Activated CD4-positive, CD25-positive, alpha-beta regulatory T cell treated with anti-CD3 and anti-CD28 coated beads, Interleukin-2, amount 50 U/mL, for 24 hours (primary cell): Measurements from ENCODE around the gene TLK2.
A peak's percentile ranks its signal among the peaks of the same experiment; 100 is the strongest.
"Not testable (repeated sequence)": the region's sequence is repeated elsewhere in the genome, so short reads cannot be mapped to it uniquely, and the experiment has no call there.

ENCODE experiments used
- ATAC-seq, 2 donors: fragments of 150-1000 bp; cut with Tn5 transposase; one replicate each; pipeline ENCODE4 v1.10.0; 2021; ENCODE audit warnings: mild to moderate bottlenecking in 1 of 2, moderate library complexity in 1 of 2

The TLK2 gene

GRCh38 chr17:62490990-62491389 lies 12.4 kb downstream of the TLK2 start:
- ATAC-seq = not testable (repeated sequence)

- peak in 1 of 2 donors; percentile 45 for ATAC-seq
These were observed 14.5 kb downstream of the TLK2 start for GRCh38 chr17:62493049-62493655.

- not testable (repeated sequence) for ATAC-seq
These were observed 15.4 kb downstream of the TLK2 start for GRCh38 chr17:62494073-62494472.

- ATAC-seq = not testable (repeated sequence)
These were observed 17.7 kb downstream of the TLK2 start for GRCh38 chr17:62496344-62496743.

- not testable (repeated sequence) for ATAC-seq
These were observed 20.2 kb downstream of the TLK2 start for GRCh38 chr17:62498796-62499195.

GRCh38 chr17:62500463-62500862 lies 21.8 kb downstream of the TLK2 start:
- ATAC-seq = not testable (repeated sequence)

- not testable (repeated sequence) for ATAC-seq
These were observed 26.2 kb downstream of the TLK2 start for GRCh38 chr17:62504857-62505256.

- not testable (repeated sequence) for ATAC-seq
These were observed 28.7 kb downstream of the TLK2 start for GRCh38 chr17:62507191-62507836.

GRCh38 chr17:62510247-62510819 lies 31.7 kb downstream of the TLK2 start:
- peak; percentile 68 to 73 for ATAC-seq

- ATAC-seq = peak in 1 of 2 donors; percentile 48
These were observed 32.4 kb downstream of the TLK2 start for GRCh38 chr17:62511014-62511413.

- ATAC-seq = not testable (repeated sequence)
These were observed 37.8 kb downstream of the TLK2 start for GRCh38 chr17:62516376-62516775.

- ATAC-seq = not testable (repeated sequence)
These were observed 42.7 kb downstream of the TLK2 start for GRCh38 chr17:62521295-62521694.

GRCh38 chr17:62524077-62524476 lies 45.5 kb downstream of the TLK2 start:
- not testable (repeated sequence) for ATAC-seq

GRCh38 chr17:62525317-62525716 lies 46.7 kb downstream of the TLK2 start:
- ATAC-seq = not testable (repeated sequence)

- ATAC-seq = not testable (repeated sequence)
These were observed 52.3 kb downstream of the TLK2 start for GRCh38 chr17:62530936-62531335.

- not testable (repeated sequence) for ATAC-seq
These were observed 57.9 kb downstream of the TLK2 start for GRCh38 chr17:62536557-62536956.

- not testable (repeated sequence) for ATAC-seq
These were observed 62.4 kb downstream of the TLK2 start for GRCh38 chr17:62541073-62541472.

- not testable (repeated sequence) for ATAC-seq
These were observed 64.7 kb downstream of the TLK2 start for GRCh38 chr17:62543278-62543775.

- not testable (repeated sequence) for ATAC-seq
These were observed 67.4 kb downstream of the TLK2 start for GRCh38 chr17:62546066-62546465.

- ATAC-seq = peak; percentile 84 to 94
These were observed 74.4 kb downstream of the TLK2 start for GRCh38 chr17:62552851-62553659.

GRCh38 chr17:62557532-62557931 lies 78.9 kb downstream of the TLK2 start:
- ATAC-seq = not testable (repeated sequence)

- not testable (repeated sequence) for ATAC-seq
These were observed 80.3 kb downstream of the TLK2 start for GRCh38 chr17:62558941-62559340.

- not testable (repeated sequence) for ATAC-seq
These were observed 82.3 kb downstream of the TLK2 start for GRCh38 chr17:62560971-62561370.
